ENCODE data around the gene UNC13D. TPM values are rescaled to one million over a fixed set of nuclear protein-coding genes. Genes with fewer than 3 reads are reported as not detected.

The UNC13D gene
- total and polyA plus RNA-seq, 8 donors, result 6.4 to 45.5 (median 18.2) TPM

DNA sequence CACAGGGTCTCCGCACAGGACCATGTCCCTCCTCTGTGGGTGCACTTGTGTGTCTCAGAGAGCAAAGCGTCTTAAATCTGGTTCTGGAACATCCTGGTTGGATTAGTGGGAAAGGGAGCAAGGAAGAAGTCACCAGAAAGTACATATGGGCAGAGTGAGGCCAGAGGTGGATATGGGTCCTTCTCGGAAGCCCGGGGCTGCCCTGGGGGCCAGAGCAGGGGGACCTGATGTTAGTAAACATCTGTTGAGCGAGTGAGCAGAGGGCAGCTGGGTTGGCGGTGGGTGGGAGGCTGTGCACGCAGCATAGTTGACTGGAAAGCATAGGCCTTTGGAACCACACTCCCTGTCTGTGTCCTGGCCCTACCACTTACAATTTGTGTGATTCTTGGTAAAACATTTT, 22.7 kb downstream of the UNC13D start:
- Histone ChIP-seq H3K27me3 (no peaks in the 10 kb centered on the region), H3K4me1 (peaks cover 7 to 23% (median 22%) of the 10 kb centered on the region in 4 donors), H3K9me3 (no peaks in the 10 kb centered on the region), H3K36me3 (peaks cover 63 to 100% (median 96%) of the 10 kb centered on the region in 4 donors), H3K4me3 (no peak overlapping the region), H3K27ac (peak overlapping the region in 3 of 5 donors; percentile 52 to 75 (median 65))
- TF ChIP-seq, protein P1, sequence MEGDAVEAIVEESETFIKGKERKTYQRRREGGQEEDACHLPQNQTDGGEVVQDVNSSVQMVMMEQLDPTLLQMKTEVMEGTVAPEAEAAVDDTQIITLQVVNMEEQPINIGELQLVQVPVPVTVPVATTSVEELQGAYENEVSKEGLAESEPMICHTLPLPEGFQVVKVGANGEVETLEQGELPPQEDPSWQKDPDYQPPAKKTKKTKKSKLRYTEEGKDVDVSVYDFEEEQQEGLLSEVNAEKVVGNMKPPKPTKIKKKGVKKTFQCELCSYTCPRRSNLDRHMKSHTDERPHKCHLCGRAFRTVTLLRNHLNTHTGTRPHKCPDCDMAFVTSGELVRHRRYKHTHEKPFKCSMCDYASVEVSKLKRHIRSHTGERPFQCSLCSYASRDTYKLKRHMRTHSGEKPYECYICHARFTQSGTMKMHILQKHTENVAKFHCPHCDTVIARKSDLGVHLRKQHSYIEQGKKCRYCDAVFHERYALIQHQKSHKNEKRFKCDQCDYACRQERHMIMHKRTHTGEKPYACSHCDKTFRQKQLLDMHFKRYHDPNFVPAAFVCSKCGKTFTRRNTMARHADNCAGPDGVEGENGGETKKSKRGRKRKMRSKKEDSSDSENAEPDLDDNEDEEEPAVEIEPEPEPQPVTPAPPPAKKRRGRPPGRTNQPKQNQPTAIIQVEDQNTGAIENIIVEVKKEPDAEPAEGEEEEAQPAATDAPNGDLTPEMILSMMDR (IDR thresholded peaks at IDR 0.05), result no peak
- TF ChIP-seq POLR2AphosphoS5 (IDR thresholded peaks at IDR 0.05), result no peak
- TF ChIP-seq EP300 (IDR thresholded peaks at IDR 0.05), result no peak
- TF ChIP-seq POLR2A (IDR thresholded peaks at IDR 0.05), result no peak
- DNase-seq, result no peak
- intact Hi-C loops (cut with DNase I; ENCODE audit: low total_unique reads), result no loop called here
- 87 to 92% (median 88%) methylated on average over 7 of the region's 7 CpGs for WGBS, 5 donors

DNA sequence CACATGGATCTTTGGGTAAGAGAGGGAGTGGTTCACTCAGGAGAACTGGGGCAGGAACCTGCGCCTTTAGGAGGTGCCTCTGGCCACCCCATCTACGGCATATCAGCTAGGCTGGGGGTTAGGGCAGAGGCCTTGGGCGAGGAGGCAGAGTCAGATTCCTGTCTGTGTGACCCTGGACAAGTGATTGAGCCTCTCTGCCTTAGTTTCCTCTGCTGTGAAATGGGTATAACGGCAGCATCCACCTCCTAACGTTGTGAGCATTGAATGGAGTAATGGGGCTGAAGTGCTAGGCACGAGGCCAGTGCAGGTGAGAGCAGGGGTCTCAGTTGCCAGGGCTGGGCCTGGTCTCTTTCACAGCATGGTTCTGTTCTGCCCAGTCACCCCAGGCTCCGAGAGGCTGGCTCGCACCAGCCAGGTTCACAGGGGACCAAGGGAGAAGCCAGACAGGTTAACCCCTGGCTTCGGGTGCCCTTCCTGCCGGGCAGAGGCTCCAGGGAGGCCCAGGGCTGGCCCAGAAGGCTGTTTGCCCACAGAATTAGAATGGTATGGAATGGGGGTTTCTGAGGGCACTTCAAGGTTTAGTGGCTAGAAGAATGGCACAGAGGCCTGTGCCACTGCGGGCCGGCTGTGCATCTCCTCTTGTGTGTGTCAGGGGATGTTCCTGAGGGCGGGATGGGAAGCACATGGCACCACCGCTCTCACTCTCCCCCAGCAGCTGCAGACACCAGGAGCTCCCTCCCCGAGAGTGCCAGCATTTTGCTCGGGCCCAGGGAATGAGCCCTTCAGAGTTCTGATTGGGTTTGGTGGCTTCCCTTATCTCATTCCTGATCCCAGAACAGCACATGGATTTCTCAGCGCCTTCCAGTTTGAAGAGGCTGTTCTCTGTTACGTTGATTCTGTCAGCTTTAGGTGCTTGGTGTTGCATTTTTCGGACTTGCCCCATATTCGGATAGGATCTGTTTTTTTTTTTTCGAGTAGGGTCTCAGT, 23.8 kb downstream of the UNC13D start:
- no peak for DNase-seq
- Histone ChIP-seq H3K27ac (no peak overlapping the region), H3K36me3 (peaks cover 62 to 100% (median 98%) of the 10 kb centered on the region in 4 donors), H3K4me3 (no peak overlapping the region), H3K4me1 (peaks cover 7 to 23% (median 21%) of the 10 kb centered on the region in 4 donors), H3K9me3 (no peaks in the 10 kb centered on the region), H3K27me3 (no peaks in the 10 kb centered on the region)
- intact Hi-C loops (cut with DNase I; ENCODE audit: low total_unique reads), result no loop called here
- TF ChIP-seq POLR2AphosphoS5 (IDR thresholded peaks at IDR 0.05) (no peak), EP300 (IDR thresholded peaks at IDR 0.05) (no peak), POLR2A (IDR thresholded peaks at IDR 0.05) (no peak)
- TF ChIP-seq, protein P1 (IDR thresholded peaks at IDR 0.05), result no peak
- WGBS, 5 donors, result 84 to 88% (median 88%) methylated on average over 19 to 21 of the region's 21 CpGs

DNA sequence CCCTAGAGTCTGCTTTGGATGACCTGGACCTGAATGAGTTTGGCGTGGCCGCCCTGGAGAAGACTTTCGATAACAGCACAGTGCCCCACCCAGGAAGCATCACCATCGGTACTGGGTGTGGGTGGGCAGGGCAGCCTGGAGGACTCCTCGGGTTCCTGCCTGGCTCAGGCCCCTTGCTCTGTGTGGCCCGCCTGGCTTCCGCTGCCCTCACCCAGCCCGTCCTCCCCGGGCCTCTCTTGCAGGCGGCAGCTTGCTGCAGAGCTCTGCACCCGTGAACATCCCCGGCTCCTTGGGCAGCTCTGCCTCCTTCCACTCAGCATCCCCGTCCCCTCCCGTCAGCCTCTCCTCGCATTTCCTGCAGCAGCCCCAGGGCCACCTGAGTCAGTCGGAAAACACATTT, 24.5 kb downstream of the UNC13D start:
- TF ChIP-seq EP300 (IDR thresholded peaks at IDR 0.05), result no peak
- TF ChIP-seq, protein P1 (IDR thresholded peaks at IDR 0.05), result no peak
- TF ChIP-seq POLR2AphosphoS5 (IDR thresholded peaks at IDR 0.05), result no peak
- no peak for TF ChIP-seq POLR2A (IDR thresholded peaks at IDR 0.05)
- no peaks in the 10 kb centered on the region for H3K27me3 ChIP-seq
- no peak overlapping the region for H3K27ac ChIP-seq
- 86 to 90% (median 87%) methylated on average over 15 to 16 of the region's 16 CpGs for WGBS, 5 donors
- peaks cover 68 to 100% (median 98%) of the 10 kb centered on the region in 4 donors for H3K36me3 ChIP-seq
- no peak for DNase-seq
- intact Hi-C loops (cut with DNase I; ENCODE audit: low total_unique reads), result no loop called here
- H3K4me1 ChIP-seq, result peaks cover 7 to 23% (median 21%) of the 10 kb centered on the region in 4 donors
- H3K4me3 ChIP-seq, result no peak overlapping the region
- no peaks in the 10 kb centered on the region for H3K9me3 ChIP-seq

DNA sequence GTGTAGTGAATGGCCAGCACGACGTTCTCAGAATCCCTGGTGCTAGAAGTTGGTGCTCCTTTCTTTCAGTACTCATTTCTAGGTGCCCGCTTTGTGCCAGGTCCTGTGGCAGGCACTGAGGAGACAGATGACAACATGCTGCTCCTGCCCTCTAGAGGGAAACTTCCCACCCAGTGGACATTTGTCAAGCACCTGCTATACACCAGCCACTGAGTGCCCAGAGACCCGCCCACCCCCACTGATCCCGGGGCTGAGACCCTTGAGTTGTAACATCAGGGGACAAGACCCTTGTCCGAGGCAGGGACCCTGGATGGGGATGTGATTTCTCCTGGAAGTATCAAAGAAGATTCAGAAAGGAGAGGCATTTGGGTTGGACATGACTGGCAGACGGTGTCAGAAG, 25.1 kb downstream of the UNC13D start:
- intact Hi-C loops (cut with DNase I; ENCODE audit: low total_unique reads), result no loop called here
- Histone ChIP-seq H3K27me3 (no peaks in the 10 kb centered on the region), H3K4me1 (peaks cover 7 to 23% (median 21%) of the 10 kb centered on the region in 4 donors), H3K4me3 (no peak overlapping the region), H3K9me3 (no peaks in the 10 kb centered on the region), H3K36me3 (peaks cover 69 to 100% (median 98%) of the 10 kb centered on the region in 4 donors), H3K27ac (no peak overlapping the region)
- no peak for DNase-seq
- WGBS, 5 donors, result 85 to 98% (median 90%) methylated on average over 6 to 7 of the region's 7 CpGs
- TF ChIP-seq POLR2AphosphoS5 (IDR thresholded peaks at IDR 0.05), result no peak
- TF ChIP-seq EP300 (IDR thresholded peaks at IDR 0.05), result no peak
- TF ChIP-seq POLR2A (IDR thresholded peaks at IDR 0.05), result no peak
- TF ChIP-seq, protein P1 (IDR thresholded peaks at IDR 0.05), result no peak
